Upper lobe of left lung (tissue), 4 donors: ENCODE results near the gene KCNF1.
A peak's percentile ranks its signal among the peaks of the same experiment; 100 is the strongest.

Experiments
- EP300 ChIP-seq, 4 donors: sonication (generic); formaldehyde crosslinking; IDR thresholded peaks; one replicate each; pipeline ENCODE4 v1.5.1; 2017; ENCODE audit warnings: antibody characterized with exemption in 4 of 4, control low read depth in 2 of 4
- POLR2A ChIP-seq, 4 donors: fragments of 450-650 bp; IDR thresholded peaks; one replicate each; pipeline ENCODE4 v1.5.1; 2016 to 2017; ENCODE audit warnings: antibody characterized with exemption in 4 of 4, mild to moderate bottlenecking in 2 of 4
- POLR2AphosphoS5 ChIP-seq, 2 donors: sonication (generic); formaldehyde crosslinking; IDR thresholded peaks; one replicate each; pipeline ENCODE4 v1.5.1; 2017; ENCODE audit warnings: antibody characterized with exemption in 2 of 2
- TF ChIP-seq, protein P1 (sequence below), 6 experiments: fragments of 450-650 bp in 4 of 6; fragments of 200-600 bp in 2 of 6; sonication (generic) in 2 of 6; IDR thresholded peaks; one replicate each; pipeline ENCODE4 v1.5.1; 2016 to 2019; ENCODE audit warnings: antibody characterized with exemption in 6 of 6

- TF ChIP-seq, protein P1, sequence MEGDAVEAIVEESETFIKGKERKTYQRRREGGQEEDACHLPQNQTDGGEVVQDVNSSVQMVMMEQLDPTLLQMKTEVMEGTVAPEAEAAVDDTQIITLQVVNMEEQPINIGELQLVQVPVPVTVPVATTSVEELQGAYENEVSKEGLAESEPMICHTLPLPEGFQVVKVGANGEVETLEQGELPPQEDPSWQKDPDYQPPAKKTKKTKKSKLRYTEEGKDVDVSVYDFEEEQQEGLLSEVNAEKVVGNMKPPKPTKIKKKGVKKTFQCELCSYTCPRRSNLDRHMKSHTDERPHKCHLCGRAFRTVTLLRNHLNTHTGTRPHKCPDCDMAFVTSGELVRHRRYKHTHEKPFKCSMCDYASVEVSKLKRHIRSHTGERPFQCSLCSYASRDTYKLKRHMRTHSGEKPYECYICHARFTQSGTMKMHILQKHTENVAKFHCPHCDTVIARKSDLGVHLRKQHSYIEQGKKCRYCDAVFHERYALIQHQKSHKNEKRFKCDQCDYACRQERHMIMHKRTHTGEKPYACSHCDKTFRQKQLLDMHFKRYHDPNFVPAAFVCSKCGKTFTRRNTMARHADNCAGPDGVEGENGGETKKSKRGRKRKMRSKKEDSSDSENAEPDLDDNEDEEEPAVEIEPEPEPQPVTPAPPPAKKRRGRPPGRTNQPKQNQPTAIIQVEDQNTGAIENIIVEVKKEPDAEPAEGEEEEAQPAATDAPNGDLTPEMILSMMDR (IDR thresholded peaks at IDR 0.05): no peak
- no peak for TF ChIP-seq EP300 (IDR thresholded peaks at IDR 0.05)
- TF ChIP-seq POLR2A (IDR thresholded peaks at IDR 0.05): no peak
- peak in 1 of 2 donors; percentile 40 for TF ChIP-seq POLR2AphosphoS5 (IDR thresholded peaks at IDR 0.05)
Observed at GRCh38 chr2:10931710-10932255, 20.0 kb downstream of the KCNF1 start.
